Activated naive CD4-positive, alpha-beta T cell treated with Interleukin-2 at 50 U/mL for 16 hours (primary cell): ENCODE results near the gene PPP6R1.

Source experiments
- DNase-seq: peaks from one replicate; pipeline ENCODE4 v3.0.0-alpha.2; 2020

The PPP6R1 gene, protein sequence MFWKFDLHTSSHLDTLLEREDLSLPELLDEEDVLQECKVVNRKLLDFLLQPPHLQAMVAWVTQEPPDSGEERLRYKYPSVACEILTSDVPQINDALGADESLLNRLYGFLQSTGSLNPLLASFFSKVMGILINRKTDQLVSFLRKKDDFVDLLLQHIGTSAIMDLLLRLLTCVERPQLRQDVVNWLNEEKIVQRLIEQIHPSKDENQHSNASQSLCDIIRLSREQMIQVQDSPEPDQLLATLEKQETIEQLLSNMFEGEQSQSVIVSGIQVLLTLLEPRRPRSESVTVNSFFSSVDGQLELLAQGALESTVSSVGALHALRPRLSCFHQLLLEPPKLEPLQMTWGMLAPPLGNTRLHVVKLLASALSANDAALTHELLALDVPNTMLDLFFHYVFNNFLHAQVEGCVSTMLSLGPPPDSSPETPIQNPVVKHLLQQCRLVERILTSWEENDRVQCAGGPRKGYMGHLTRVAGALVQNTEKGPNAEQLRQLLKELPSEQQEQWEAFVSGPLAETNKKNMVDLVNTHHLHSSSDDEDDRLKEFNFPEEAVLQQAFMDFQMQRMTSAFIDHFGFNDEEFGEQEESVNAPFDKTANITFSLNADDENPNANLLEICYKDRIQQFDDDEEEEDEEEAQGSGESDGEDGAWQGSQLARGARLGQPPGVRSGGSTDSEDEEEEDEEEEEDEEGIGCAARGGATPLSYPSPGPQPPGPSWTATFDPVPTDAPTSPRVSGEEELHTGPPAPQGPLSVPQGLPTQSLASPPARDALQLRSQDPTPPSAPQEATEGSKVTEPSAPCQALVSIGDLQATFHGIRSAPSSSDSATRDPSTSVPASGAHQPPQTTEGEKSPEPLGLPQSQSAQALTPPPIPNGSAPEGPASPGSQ

DNA sequence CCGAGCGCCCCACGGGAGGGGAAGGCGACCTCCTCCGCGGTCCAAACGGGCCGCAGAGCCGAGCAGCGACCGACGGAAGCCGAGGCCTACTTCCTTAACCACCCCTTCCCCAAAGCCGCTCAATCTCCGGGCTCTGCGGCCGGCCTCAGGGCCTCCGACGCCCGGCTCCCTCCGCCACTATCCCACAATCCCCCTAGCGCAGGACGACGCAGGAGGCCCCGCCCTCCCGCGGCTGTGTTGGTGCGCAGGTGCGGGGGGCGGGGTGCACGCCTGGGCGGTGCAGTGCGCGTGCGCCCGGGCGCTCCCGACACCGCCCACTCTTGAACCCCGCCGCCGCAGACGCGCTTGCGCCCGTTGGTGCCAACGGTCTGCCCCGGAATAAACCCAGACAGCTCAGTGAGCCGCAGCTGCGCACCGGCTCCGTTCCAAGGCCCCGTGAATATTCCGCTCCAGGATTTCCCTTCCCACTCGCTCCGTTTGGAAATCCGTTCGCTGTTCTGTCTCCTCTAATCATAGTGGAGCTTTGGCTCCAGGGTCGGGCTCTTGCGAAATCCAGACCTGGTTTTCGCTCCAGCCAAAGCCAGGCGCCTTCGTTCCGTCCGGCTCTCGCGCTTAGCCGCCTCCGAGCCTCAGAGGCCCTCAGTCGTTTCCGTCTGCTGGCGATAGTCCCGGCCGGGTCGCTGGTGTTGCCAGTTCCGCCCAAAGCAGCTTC, at the start of gene PPP6R1:
Gene PPP6R1, minus strand, starts transcription at position 190 of the 712 bp plus-strand sequence. CDS start 11,914 bp downstream, outside the sequence.
- peak; percentile 95 for DNase-seq

DNA sequence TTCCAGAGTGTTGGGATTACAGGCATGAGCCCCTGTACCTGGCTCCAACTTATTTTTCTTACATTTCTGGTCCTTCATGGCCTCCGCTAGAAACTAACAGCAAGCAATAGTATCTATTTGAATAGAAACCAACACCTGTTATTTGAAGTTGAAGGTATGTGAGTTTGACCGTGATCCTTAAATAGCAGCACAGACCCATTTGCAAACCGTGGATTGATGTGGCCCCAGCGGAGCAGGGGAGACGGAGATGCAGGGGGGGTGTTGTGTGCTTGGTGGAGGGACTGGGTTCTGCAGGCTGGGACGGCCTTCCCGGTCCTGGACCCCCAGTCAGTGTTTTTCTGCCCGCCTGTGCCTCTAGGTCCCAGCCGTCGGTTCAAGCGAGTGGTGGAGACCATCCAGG, 49.5 kb upstream of the PPP6R1 start:
- DNase-seq = no peak

DNA sequence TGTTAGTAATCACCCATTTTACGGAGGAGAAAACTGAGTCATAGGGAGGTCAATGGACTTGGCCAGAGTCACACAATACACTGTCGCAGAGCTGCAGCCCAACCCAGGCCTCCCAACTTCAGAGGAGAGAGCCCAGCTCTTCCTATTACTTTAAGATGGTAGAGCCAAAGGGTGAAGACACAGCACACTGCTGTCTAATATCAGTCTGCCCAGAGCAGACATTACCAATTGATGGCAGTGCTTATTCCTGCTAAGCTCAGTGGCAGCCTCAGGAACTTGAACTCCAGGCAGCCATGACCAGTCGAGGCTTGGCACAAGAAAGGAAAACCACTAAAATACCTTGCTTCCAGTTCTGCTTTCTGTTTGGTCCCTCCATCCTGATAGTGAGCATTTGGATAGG, 47.9 kb upstream of the PPP6R1 start:
- no peak for DNase-seq

DNA sequence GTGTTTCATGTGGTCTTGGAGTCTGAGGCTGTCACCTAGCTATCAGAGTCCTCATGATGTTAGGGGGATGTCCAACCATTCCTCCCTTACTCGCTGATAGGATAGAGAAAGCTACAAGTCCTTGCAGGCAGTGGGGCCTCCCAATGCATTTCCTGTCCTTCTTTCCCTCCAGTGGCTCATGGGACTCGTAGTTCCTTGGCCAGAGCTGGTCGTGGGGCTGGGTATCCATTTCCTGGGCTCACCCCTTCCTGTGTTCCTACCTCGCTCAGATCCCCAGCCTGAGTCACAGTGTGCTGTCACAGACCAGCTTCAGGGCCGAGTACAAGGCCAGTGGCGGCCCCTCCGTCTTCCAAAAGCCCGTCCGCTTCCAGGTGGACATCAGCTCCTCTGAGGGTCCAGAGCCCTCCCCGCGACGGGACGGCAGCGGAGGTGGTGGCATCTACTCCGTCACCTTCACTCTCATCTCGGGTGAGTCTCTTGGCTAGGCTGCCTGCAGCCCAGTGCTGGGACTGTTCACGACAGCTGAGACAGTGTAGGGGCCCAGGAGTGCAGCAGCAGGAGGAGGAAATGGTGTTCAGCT, 47.3 kb upstream of the PPP6R1 start:
- no peak for DNase-seq

DNA sequence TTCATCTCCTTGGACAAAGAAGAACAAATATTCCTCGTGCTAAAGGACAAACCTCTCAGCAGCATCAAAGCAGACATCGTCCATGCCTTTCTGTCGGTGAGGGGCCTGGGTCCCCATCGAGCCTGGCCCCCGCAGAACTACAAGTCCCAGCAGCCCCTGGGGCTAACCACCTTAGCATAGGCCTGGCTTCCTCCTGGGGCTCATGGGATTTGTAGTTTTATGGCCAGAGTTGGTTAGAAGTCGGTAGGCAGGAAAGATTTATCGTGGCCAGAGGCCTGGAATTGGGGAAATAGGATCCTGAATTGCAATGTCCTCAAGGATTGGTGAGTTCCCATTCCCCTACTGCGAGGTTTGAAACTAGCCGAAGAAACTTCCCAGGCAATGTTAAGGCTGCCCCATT, 46.7 kb upstream of the PPP6R1 start:
- peak; percentile 53 for DNase-seq

DNA sequence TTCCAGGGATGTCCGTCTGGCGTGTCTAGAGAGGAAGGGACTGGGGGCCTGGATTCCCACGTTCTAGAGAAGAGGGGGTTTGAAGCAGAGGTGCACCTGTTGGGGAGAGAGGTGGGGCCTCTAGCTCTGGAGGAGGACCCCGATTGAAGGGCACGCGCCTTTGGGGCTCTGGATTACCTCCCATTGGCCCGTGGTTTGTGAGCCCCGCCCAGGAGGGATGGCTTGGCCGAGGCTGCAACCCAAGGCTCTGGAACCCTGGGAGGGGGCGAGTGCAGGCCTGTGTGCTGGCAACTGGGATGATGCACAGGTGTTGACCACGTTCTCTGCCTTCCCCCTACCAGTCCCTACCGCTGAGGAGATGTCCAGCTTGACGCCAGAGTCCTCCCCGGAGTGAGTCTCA, 46.2 kb upstream of the PPP6R1 start:
- no peak for DNase-seq

DNA sequence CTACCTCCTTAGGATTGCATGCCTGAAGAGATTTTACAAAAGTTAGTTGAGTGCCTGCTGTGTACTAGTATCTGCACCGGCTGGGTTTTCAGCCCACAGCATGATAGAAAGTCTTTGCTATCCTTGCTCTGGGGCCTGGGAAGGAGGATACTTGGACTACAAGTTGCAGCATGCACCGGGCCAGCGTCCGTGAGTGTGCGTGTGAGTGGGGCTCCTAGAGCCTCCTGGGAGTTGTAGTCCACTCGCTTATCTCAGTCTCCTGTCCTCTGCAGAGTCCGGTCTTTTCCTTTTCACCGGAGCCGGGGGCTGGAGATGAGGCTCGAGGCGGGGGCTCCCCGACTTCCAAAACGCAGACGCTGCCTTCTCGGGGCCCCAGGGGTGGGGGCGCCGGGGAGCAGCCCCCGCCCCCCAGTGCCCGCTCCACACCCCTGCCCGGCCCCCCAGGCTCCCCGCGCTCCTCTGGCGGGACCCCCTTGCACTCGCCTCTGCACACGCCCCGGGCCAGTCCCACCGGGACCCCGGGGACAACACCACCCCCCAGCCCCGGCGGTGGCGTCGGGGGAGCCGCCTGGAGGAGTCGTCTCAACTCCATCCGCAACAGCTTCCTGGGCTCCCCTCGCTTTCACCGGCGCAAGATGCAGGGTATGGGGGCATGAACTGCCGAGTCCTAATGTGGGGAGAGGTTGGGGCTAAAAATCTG, 45.6 kb upstream of the PPP6R1 start:
- DNase-seq = no peak

DNA sequence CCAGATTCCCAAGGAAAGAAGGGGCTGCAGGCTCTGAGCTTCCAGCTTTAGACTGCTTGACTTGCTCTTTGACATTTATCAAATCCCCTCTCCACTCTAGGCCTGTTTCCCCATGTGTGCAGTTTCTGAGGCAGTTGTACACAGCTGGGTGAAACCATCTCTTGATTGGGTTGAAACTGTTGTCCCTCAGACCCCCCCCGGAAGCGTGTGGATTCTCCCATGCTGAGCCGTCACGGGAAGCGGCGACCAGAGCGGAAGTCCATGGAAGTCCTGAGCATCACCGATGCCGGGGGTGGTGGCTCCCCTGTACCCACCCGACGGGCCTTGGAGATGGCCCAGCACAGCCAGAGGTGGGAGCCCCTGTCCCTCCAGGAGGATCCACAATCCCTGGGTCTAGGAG, 44.7 kb upstream of the PPP6R1 start:
- DNase-seq = no peak

DNA sequence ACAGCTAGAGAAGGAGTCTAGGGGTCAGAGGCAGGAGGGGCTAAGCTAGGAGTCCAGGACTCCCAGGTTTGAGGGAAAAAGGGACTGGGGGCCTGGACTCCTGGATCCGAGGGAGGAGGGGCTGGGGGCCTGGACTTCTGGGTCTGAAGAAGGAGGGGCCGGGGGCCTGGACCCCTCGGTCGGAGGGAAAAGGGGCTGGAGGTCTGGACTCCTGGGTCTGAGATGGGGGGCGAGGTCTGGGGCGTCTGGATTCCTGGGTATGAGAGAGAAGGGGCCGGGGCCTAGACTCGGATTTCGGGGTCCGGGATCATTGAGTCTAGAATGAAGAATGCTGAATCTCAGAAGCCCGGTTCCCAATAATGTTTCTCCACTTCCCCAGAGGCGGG, 43.5 kb upstream of the PPP6R1 start:
- no peak for DNase-seq

DNA sequence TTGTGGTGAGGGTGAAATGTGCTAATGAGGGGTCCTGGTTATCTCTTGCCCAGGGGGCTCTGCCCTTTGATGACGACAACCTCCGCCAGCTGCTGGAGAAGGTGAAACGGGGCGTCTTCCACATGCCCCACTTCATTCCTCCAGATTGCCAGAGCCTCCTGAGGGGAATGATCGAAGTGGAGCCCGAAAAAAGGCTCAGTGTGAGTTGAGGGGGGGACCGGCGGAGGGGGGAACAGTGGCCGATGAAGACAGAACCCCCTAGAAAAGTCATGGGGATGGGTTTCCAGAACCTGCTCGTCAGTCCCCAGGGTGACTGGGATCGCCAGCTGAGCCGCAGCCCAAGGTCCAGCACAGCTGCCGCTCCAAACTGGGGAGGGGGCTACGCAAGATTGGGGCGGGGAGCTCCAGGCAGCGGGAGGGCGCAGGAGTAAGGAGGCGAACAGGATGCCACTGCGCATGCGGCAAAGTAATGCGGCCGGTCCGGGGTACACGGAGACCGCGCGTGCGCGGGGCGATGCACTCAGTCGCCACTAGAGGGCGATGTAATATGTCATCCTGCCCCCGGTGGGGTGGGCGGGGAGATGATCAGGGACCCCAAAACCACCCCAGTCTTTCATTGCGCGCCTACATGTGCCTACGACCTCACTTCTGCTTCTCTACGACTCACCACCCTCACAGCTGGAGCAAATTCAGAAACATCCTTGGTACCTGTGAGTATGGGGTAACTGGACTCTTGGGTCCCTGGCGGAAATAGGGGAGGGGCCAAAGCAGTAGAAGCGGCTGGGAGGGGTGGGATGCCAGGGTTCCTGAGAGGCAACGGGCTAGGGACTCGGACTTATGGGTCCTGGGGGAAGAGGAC, 42.9 kb upstream of the PPP6R1 start:
- peak; percentile 95 for DNase-seq

DNA sequence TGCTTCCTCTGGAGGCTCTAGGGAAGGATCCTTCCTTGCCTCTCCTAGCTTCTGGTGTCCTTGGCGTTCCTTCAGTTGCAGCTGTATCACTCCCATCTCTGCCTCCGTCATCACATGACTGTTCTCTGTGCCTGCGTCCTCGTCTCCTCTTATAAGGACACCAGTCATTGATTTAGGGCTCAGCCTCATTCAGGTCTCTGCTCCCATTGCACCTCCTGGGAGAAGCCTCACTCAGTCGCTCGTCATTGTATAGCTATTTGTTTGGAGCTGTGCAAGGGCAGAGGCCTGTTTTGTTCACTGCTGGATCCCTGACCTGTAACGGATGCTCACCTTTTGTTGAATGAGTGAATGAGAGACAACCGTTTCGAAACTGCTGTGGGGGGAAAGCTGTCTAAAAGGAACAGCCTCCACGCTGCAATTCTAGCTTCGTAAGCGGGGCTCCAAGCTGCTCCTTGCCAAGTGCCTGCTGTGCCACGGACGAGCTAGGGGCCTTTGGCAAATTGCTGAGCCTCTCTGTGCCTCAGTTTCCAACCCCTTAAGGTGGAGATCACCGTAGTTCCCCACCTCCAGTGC, 42.2 kb upstream of the PPP6R1 start:
- no peak for DNase-seq

DNA sequence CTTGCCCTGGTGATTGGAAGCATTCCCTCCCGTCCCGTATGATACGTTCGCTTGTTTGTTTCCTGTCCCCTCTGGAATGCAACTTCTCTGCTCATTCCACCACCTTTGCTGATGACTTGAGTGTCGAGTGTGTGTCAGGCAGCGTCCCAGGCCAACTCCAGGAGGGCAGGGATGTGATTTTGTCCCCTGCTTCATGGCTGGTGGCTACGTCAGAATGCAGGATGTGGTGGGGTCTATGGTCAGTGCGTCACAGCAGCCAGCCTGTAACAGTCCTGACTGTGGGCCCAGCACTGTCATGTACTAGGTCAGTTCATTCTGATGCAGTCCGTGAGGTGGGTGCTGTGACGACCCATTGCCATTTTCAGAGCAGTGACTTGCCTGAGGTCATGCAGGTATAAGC, 41.2 kb upstream of the PPP6R1 start:
- DNase-seq = no peak

DNA sequence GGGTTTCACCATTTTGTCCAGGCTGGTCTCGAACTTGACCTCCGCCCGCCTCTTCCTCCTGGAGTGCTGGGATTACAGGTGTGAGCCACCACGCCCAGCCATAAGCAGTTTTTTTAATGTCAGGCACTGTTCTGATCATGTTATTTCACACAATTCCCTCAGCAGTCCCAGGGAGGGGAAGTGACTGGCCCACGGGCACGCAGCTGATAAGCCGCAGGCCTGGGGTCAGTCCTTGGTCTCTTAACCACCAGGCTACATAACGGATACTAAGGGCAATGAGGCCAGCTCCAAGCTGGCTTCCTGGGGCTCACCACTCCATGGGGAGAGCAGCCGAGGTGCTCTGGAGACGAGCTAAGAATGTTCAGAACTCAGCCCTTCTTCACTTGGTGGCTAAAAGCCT, 38.5 kb upstream of the PPP6R1 start:
- DNase-seq = no peak

DNA sequence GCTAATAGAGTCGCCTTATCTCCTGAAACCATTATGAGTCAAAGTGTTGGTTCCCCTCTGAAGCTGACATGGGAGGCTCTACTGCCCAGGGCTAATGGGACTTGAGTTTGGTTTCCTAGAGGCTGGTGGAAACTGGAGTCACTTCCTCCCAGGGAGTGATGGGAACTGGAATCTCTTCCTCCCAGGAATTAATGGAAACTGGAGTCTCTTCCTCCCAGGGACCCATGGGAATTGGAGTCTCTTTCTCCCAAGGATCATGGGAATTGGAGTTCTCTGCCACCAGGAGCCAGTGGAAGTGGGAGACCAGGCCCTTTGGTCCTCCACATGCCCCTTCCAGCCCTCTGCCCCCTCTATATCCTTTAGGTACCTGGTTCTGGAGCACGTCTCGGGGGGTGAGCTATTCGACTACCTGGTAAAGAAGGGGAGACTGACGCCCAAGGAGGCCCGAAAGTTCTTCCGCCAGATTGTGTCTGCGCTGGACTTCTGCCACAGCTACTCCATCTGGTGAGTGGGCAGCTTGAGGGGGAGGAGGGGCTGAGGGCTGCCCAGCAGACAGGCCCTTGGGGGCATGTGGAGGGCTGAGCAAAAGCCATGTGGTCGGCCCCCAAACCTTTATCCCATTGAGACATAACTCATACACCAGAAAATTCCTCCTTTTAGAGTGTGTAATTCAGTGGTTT, 30.4 kb upstream of the PPP6R1 start:
- no peak for DNase-seq

DNA sequence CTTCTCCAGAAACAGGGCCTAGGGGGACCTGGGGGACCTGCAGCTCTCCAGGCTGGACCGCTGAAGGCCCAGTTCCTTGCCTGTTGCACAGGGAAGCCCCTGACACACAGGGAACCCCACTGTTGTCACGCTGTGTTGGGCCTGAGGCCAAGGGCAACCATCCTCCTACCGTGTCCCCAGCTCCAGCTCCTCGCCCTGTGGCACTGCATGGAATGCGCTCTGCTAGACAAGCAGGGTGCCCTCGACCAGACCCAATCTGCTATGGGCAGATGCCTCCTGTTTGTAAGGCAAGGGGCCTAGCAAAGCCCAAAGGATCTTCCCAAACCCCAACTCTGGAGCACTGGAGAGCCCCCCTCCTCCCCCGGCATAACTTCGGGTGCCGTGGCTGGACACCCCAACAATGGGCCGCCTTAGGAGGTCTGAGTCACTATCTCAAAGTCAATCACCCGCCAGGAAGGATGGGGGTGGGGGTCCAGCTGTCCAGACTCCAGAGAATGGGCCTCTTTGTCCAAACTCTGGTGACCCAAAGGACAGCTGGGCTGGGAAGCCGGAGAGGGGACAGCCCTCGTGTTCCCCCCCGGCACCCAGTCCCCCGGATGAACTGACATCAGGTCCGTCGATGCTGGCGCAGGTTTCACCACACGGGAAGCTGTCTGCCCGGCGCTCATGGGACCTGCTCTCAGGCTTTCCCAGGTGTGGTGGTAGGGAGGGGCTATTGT, 28.7 kb upstream of the PPP6R1 start:
- no peak for DNase-seq

DNA sequence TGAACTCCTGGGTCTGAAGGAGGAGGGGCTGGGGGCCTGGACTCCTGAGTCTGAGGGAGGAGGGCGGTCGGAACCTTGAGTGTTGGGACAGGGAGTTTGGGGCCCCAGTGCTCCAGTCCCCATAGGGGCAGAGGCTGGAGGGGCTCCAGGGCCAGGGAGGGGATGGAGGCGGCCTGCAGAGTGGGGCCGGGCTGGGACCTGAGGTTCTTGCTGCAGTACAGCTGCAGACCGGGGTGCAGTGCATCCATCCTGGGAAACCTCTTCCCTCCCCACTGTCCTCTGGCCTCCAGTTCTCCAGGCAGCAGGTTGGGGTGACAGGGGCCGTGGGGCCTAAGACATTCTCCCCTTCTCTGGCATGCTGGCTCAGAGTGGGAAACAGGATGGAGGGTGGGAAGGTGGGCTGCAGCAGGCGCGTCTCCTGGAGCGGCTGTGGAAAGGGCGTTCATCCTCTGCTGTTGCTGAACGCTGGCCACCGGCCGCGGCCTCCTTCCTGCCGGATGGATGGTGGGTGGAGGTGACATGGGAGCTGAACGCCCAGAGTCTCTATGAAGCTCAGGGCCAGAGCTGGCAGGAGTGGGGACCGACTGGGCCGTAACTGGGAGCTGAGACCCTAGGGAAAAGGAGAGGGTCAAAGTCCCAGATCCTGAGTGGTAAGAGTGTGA, 26.5 kb upstream of the PPP6R1 start:
- DNase-seq = no peak

DNA sequence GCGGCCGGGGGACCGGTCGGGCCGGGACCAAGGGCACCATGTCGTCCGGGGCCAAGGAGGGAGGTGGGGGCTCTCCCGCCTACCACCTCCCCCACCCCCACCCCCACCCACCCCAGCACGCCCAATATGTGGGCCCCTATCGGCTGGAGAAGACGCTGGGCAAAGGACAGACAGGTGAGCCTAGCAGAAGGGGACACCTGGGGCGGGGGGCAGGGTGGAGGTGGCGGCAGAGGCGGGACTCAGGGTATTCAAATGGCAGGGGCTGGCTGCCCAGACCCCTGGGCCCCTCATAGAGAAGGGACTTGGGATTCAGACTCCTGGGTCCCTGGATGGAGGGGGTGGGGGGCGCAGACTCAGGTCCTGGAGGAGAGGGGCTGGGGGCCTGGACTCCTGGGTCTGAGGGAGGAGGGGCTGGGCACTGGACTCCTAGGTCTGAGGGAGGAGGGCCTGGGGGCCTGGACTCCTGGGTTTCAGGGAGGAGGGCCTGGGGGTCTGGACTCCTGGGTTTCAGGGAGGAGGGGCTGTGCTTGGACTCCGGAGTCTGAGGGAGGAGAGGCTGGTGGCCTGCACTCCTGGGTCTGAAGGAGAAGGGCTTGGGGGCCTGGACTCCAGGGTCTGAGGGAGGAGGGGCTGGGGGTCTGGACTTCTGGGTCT, 25.7 kb upstream of the PPP6R1 start:
- no peak for DNase-seq

DNA sequence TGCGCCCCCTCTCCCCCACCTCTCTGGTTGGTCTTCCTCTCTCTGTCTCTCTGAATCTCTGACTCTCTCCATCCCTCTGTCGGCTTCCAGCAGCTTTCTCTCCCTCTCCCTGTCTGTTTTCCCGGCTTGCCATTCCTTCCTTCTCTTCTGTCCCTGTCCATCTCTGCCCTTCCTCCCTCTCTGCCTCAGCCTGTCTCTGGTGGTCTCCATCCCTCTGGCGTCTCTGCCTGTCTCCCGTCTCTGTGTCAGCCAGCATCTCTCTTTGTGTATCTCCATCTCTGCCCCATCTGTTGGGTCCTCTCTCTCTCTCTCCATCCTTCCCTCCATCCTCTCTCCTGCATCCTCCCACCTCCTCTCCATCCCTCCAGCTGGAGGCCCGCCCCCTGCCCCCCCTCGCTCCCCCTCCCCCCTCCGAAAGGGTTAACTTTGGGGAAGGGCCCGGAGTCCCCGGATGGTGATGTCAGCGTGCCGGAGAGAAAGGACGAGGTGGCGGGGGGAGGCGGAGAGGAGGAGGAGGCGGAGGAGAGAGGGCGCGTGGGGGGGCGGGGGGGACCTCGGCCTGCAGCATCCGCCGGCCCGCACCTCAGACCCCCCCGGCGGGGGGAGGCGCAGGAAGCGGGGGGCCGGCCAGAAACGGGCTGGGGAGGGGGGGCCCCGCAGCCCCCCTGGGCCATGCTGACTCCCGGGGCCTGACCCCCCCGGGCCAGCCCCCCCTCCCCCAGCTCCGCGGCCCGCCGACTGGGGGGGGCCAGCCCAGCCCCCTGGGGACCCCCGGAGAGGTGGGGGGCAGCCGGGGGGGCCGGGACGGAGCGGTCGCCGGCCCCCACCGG, 24.9 kb upstream of the PPP6R1 start, which contains the start of gene BRSK1:
Gene BRSK1, plus strand, starts transcription at position 450 of the 830 bp plus-strand sequence. CDS start 446 bp downstream, outside the sequence.
- DNase-seq = peak; percentile 50
